ENCODE results near the gene IMP4.

GRCh38 chr2:130380096-130380934 is 37.6 kb downstream of the IMP4 start:
- TF ChIP-seq CTCF (IDR thresholded peaks at IDR 0.05 in 2 of 3, conservative IDR thresholded peaks at IDR 0.05 in 1 of 3; ENCODE audit: borderline replicate concordance in 1 of 3, insufficient read depth in 1 of 3, low read depth in 2 of 3, low read length in 2 of 3) (no peak), POLR2AphosphoS5 (IDR thresholded peaks at IDR 0.05; ENCODE audit: low read depth, low read length) (no peak), POLR2A (IDR thresholded peaks at IDR 0.05; ENCODE audit: borderline replicate concordance, extremely low read depth, insufficient read depth, insufficient read length) (no peak), YY1 (IDR thresholded peaks at IDR 0.05; ENCODE audit: extremely low read depth, insufficient replicate concordance, low read depth, low read length) (no peak), EGR1 (IDR thresholded peaks at IDR 0.05; ENCODE audit: low read depth) (no peak), SRF (IDR thresholded peaks at IDR 0.05; ENCODE audit: low read depth) (no peak), ZNF274 (IDR thresholded peaks at IDR 0.05; ENCODE audit: low read depth, low read length) (no peak), ZFX (IDR thresholded peaks at IDR 0.05) (no peak), REST (IDR thresholded peaks at IDR 0.05; ENCODE audit: low read depth) (no peak), CEBPB (IDR thresholded peaks at IDR 0.05; ENCODE audit: low read depth) (no peak), SP1 (IDR thresholded peaks at IDR 0.05; ENCODE audit: low read depth) (no peak), EZH2 (IDR thresholded peaks at IDR 0.05) (no peak), SIN3A (IDR thresholded peaks at IDR 0.05; ENCODE audit: low read depth) (no peak), MAX (IDR thresholded peaks at IDR 0.05) (no peak)

Data from HCT116 (cell line).